RKO (cell line): ENCODE data around the gene BBOF1.

Source experiments
- DNase-seq: peaks from one replicate; pipeline ENCODE4 v3.0.0-alpha.2; 2016; ENCODE audit warnings: low spot score

BBOF1 gene

DNA sequence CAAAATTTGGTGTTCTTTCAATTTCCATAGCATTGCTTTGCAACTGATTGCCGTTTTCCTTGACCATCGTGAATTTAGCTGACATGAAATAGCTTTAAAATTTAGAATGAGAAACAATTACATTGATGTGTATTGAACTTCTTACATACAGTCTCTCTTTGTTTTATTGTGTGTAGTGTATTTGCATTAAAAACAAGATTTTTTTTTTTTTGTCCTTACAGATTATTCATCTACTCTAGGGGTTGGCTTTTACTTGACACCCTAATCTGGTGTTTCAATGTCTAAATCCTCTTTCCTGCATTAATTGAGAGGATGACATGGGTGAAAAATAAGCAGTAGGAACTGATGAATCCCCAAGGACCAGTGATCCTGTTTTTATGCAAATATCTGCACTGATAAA, 86.2 kb downstream of the BBOF1 start:
- no peak for DNase-seq

DNA sequence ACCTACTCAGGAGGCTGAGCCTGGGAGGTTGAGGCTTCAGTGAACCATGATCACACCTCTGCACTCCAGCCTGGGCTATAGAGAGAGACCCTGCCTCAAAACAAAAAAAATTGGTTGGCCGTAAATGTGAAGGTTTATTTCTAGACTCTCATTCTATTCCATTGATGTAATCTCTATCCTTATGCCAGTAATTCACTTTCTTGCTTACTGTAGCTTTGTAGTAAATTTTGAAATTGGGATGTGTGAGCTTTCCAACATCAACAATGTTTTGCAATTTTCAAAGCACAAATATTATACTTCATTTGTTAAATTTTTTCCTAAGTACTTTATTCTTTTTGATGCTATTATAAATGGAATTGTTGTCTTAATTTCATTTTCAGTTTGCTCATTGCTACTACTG, 90.2 kb downstream of the BBOF1 start:
- DNase-seq, result no peak

- peak; percentile 75 for DNase-seq
Observed at GRCh38 chr14:74111395-74112216, 92.5 kb downstream of the BBOF1 start.
